Measurements from ENCODE around the gene DCDC2.
"Not testable (repeated sequence)": the region's sequence is repeated elsewhere in the genome, so short reads cannot be mapped to it uniquely, and the experiment has no call there.

The DCDC2 gene

DNA sequence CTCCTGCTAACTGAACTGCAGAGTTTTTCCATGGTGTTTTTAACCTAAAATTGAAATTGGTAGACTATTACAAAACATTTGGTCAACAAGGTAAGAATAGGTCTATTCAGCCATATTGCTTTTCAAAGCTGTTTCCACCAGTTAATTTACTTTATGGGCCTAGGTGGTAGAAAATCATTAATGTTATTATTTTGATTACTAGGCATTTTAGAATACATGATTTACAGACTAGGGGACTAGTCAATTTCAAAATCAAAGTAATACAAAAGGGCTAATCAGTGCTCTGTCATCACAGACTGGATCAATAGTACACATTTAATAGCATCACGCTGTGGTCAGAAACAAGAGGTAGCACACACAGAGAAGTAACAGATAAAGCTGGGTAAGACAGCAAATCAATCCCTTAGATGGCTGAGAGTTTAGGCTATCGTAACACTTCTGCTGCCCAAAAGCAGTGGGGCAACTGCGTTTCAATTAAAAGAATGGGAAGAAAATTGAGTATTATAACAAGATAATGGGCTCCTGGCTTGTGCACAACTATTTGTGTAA lies 117.4 kb downstream of the DCDC2 start:
- Histone ChIP-seq H3K27me3 (ENCODE audit: insufficient read depth, low read length, poor library complexity) (peaks cover 5% of the 10 kb centered on the region), H4K20me1 (ENCODE audit: insufficient read depth, low read length) (no peaks in the 10 kb centered on the region), H3K36me3 (ENCODE audit: insufficient read depth, low read length) (no peaks in the 10 kb centered on the region), H3K4me1 (ENCODE audit: insufficient read depth, low read length) (no peaks in the 10 kb centered on the region), H3K27ac (ENCODE audit: low read length) (no peak overlapping the region), H3K9me3 (ENCODE audit: insufficient read depth, low read length, severe bottlenecking) (no peaks in the 10 kb centered on the region), H3K4me2 (ENCODE audit: insufficient read depth, low read length) (no peak overlapping the region), H3K4me3 (ENCODE audit: low read depth in 1 of 2, low read length in 2 of 2) (no peak overlapping the region), H3K79me2 (ENCODE audit: insufficient read depth, low read length) (no peaks in the 10 kb centered on the region), H2AFZ (ENCODE audit: low read depth, low read length) (no peak overlapping the region), H3K9ac (ENCODE audit: low read depth, low read length) (no peak overlapping the region)
- ATAC-seq (ENCODE audit: insufficient read depth, low read depth) (no peak), DNase-seq (no peak)
- no peak for TF ChIP-seq EZH2 (IDR thresholded peaks at IDR 0.05; ENCODE audit: borderline replicate concordance, low read depth, low read length, severe bottlenecking)
- TF ChIP-seq, protein P1, sequence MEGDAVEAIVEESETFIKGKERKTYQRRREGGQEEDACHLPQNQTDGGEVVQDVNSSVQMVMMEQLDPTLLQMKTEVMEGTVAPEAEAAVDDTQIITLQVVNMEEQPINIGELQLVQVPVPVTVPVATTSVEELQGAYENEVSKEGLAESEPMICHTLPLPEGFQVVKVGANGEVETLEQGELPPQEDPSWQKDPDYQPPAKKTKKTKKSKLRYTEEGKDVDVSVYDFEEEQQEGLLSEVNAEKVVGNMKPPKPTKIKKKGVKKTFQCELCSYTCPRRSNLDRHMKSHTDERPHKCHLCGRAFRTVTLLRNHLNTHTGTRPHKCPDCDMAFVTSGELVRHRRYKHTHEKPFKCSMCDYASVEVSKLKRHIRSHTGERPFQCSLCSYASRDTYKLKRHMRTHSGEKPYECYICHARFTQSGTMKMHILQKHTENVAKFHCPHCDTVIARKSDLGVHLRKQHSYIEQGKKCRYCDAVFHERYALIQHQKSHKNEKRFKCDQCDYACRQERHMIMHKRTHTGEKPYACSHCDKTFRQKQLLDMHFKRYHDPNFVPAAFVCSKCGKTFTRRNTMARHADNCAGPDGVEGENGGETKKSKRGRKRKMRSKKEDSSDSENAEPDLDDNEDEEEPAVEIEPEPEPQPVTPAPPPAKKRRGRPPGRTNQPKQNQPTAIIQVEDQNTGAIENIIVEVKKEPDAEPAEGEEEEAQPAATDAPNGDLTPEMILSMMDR (IDR thresholded peaks at IDR 0.05; ENCODE audit: borderline replicate concordance, extremely low read depth, low read length, poor library complexity, severe bottlenecking): no peak

DNA sequence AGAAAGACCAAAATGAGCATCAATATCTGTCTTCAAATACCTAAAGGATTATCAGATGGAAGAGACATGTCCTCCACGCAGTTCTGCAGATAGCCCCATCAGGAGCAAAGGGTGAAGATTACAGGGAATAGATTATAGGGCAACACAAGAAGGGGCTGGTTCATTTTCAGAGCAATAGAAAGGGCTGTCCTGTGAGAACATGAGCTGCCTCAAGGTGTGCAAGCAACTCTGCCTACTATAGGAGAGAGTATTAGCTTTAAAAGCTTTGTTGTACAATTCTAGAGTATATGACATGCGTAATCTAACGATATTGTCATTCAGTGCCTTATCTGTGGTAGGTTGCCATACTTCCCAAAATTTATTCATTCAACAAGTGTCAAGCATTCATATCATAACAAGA lies 119.2 kb downstream of the DCDC2 start:
- H3K4me1 ChIP-seq (ENCODE audit: insufficient read depth, low read length): no peaks in the 10 kb centered on the region
- no peak overlapping the region for H3K4me2 ChIP-seq (ENCODE audit: insufficient read depth, low read length)
- ATAC-seq (ENCODE audit: insufficient read depth, low read depth): no peak
- H4K20me1 ChIP-seq (ENCODE audit: insufficient read depth, low read length): no peaks in the 10 kb centered on the region
- no peaks in the 10 kb centered on the region for H3K9me3 ChIP-seq (ENCODE audit: insufficient read depth, low read length, severe bottlenecking)
- no peak for DNase-seq
- H3K36me3 ChIP-seq (ENCODE audit: insufficient read depth, low read length): no peaks in the 10 kb centered on the region
- H3K9ac ChIP-seq (ENCODE audit: low read depth, low read length): no peak overlapping the region
- H3K4me3 ChIP-seq (ENCODE audit: low read depth in 1 of 2, low read length in 2 of 2): no peak overlapping the region
- peaks cover 5% of the 10 kb centered on the region for H3K27me3 ChIP-seq (ENCODE audit: insufficient read depth, low read length, poor library complexity)
- TF ChIP-seq, protein P1 (IDR thresholded peaks at IDR 0.05; ENCODE audit: borderline replicate concordance, extremely low read depth, low read length, poor library complexity, severe bottlenecking): no peak
- no peak for TF ChIP-seq EZH2 (IDR thresholded peaks at IDR 0.05; ENCODE audit: borderline replicate concordance, low read depth, low read length, severe bottlenecking)
- H3K27ac ChIP-seq (ENCODE audit: low read length): no peak overlapping the region
- no peaks in the 10 kb centered on the region for H3K79me2 ChIP-seq (ENCODE audit: insufficient read depth, low read length)
- H2AFZ ChIP-seq (ENCODE audit: low read depth, low read length): no peak overlapping the region

DNA sequence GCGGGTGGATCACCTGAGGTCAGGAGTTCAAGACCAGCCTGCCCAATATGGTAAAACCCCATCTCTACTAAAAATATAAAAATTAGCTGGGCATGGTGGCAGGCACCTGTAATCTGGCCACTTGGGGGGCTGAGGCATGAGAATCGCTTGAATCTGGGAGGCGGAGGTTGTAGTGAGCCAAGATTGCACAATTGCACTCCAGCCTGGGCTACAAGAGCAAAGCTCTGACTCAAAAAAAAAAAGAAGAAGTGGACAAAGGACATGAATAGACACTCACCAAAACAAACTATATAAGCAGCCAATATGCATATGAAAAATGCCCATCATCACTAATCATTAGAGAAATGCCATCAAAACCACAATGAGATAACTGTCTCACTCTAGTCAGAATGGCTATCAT lies 121.1 kb downstream of the DCDC2 start:
- not testable (repeated sequence) for H3K79me2 ChIP-seq (ENCODE audit: insufficient read depth, low read length); DNase-seq; H3K4me1 ChIP-seq (ENCODE audit: insufficient read depth, low read length); H2AFZ ChIP-seq (ENCODE audit: low read depth, low read length); H3K36me3 ChIP-seq (ENCODE audit: insufficient read depth, low read length); H3K27me3 ChIP-seq (ENCODE audit: insufficient read depth, low read length, poor library complexity); H3K4me3 ChIP-seq (ENCODE audit: low read depth in 1 of 2, low read length in 2 of 2); H3K9me3 ChIP-seq (ENCODE audit: insufficient read depth, low read length, severe bottlenecking); H3K4me2 ChIP-seq (ENCODE audit: insufficient read depth, low read length); H3K9ac ChIP-seq (ENCODE audit: low read depth, low read length); H4K20me1 ChIP-seq (ENCODE audit: insufficient read depth, low read length); H3K27ac ChIP-seq (ENCODE audit: low read length); ATAC-seq (ENCODE audit: insufficient read depth, low read depth)

DNA sequence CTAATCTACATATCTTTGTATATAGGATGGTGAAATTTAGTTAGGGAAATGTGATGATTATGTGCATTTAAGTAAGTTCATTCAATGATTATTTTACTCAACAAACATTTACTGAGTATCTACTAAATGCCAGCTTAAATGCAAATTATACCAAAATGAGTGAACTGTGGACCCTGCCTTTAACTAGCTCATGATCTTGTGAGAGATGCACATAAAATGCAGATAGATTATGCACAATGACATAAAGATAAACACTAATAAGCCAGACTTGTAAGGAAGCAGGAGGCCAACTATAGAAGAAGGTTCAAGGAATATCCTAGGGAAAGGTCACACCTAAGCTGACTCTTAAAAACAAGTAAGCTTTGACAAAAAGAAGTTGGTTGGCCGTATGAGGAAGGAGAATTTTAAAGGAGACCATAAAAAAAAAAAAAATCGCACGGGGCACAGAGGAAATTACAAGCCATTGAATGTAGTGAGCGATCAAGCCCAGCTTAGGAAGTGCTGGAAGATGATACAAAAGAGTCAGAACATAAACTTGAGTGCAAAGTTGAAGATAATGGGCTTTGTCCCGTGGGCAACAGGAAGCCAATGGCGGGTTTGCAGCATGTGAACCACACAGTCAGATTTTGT lies 123.9 kb downstream of the DCDC2 start:
- no peaks in the 10 kb centered on the region for H3K27me3 ChIP-seq (ENCODE audit: insufficient read depth, low read length, poor library complexity)
- no peak overlapping the region for H3K9ac ChIP-seq (ENCODE audit: low read depth, low read length)
- DNase-seq (no peak), ATAC-seq (ENCODE audit: insufficient read depth, low read depth) (no peak)
- H3K4me3 ChIP-seq (ENCODE audit: low read depth in 1 of 2, low read length in 2 of 2): no peak overlapping the region
- TF ChIP-seq EZH2 (IDR thresholded peaks at IDR 0.05; ENCODE audit: borderline replicate concordance, low read depth, low read length, severe bottlenecking): no peak
- TF ChIP-seq, protein P1 (IDR thresholded peaks at IDR 0.05; ENCODE audit: borderline replicate concordance, extremely low read depth, low read length, poor library complexity, severe bottlenecking): no peak
- no peaks in the 10 kb centered on the region for H3K9me3 ChIP-seq (ENCODE audit: insufficient read depth, low read length, severe bottlenecking)
- no peaks in the 10 kb centered on the region for H4K20me1 ChIP-seq (ENCODE audit: insufficient read depth, low read length)
- H2AFZ ChIP-seq (ENCODE audit: low read depth, low read length): no peak overlapping the region
- no peak overlapping the region for H3K27ac ChIP-seq (ENCODE audit: low read length)
- no peaks in the 10 kb centered on the region for H3K4me1 ChIP-seq (ENCODE audit: insufficient read depth, low read length)
- no peak overlapping the region for H3K4me2 ChIP-seq (ENCODE audit: insufficient read depth, low read length)
- H3K36me3 ChIP-seq (ENCODE audit: insufficient read depth, low read length): no peaks in the 10 kb centered on the region
- H3K79me2 ChIP-seq (ENCODE audit: insufficient read depth, low read length): no peaks in the 10 kb centered on the region
